K562 (cell line): ENCODE measurements around the gene CNNM3.

Experiments used
- CTCF ChIP-seq, 3 experiments: IDR thresholded peaks in 2 of 3; conservative IDR thresholded peaks in 1 of 3; 2 replicates each; pipeline ENCODE4 v1.5.1; 2011 to 2012; ENCODE audit warnings: low read length in 3 of 3, mild to moderate bottlenecking in 3 of 3, control low read depth in 2 of 3, improper control_type of control experiment in 1 of 3, inconsistent platforms in 1 of 3, low read depth in 1 of 3, mixed read lengths in 1 of 3, moderate library complexity in 1 of 3; ENCODE audit not compliant: insufficient read depth in 2 of 3
- E2F1 ChIP-seq: sonication (generic); formaldehyde crosslinking; IDR thresholded peaks from 2 replicates; pipeline ENCODE4 v1.8.1; 2023; ENCODE audit warnings: mild to moderate bottlenecking, missing genetic modification reagents, moderate library complexity
- GATAD2A ChIP-seq: fragments of 450-650 bp; IDR thresholded peaks from 2 replicates; pipeline ENCODE4 v1.6.1; 2017
- RAD21 ChIP-seq, 2 experiments: fragments of 250-450 bp in 1 of 2; fragments of 450-650 bp in 1 of 2; sonication (Bioruptor Pico) in 1 of 2; formaldehyde crosslinking in 1 of 2; IDR thresholded peaks in 1 of 2; conservative IDR thresholded peaks in 1 of 2; 2 replicates each; pipeline versions ENCODE4 v1.4.0 to v1.8.0; 2020 to 2022; ENCODE audit warnings: mild to moderate bottlenecking in 2 of 2, moderate library complexity in 1 of 2
- RCOR1 ChIP-seq, 2 experiments: IDR thresholded peaks; 2 replicates each; pipeline ENCODE4 v1.6.1; 2012; ENCODE audit warnings: low read depth in 2 of 2, low read length in 2 of 2, borderline replicate concordance in 1 of 2, improper control_type of control experiment in 1 of 2
- SMAD2 ChIP-seq: fragments of 150-350 bp; IDR thresholded peaks from 2 replicates; pipeline ENCODE4 v1.6.1; 2014; ENCODE audit warnings: low read depth, mild to moderate bottlenecking, low read length

DNA sequence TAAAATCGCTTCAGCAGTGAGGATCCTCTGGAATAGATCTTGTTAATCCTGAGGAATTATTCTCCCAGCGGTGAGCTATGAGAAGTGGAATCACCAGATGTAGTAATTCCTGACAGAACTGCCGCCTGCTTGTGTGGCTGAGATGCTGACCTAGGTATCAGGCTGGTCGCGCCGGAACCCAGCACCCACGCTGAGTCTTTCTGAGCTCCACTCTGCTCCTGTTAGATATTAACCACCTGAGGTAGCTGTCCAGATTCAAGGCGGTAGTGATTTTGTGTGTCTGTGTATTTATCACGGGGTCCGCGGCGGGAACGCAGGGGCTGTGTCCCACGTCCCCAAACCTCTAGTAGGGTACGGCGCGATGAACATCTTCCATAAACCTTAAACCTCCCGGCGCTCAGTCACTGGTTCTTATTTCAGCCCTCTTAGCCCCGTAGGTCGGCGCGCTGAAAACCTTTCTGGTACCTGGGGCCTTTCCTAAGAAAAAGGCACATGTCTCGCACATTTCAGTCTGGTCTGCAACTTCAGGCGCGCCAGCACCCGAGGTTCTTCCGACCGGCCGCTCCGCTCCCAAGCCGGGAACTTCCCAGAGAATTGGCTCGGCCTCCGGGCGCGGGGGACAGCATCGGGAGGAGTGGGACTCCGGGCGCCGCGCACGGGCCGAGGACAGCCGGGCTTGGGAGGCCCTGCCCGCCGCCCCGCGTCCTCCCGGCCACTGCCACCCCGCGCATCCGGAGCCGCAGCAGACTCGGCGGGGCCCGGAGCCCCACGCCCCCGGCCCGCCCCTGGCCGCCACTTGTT is 542 bp upstream of the CNNM3 start:
- TF ChIP-seq CTCF (IDR thresholded peaks at IDR 0.05 in 2 of 3, conservative IDR thresholded peaks at IDR 0.05 in 1 of 3; ENCODE audit: insufficient read depth in 2 of 3, low read depth in 1 of 3, low read length in 3 of 3), result no peak
- TF ChIP-seq GATAD2A, result no peak
- no peak for TF ChIP-seq SMAD2
- TF ChIP-seq E2F1, result no peak
- no peak; a peak in 1 of 4 replicates for TF ChIP-seq RCOR1 (IDR thresholded peaks at IDR 0.05; ENCODE audit: borderline replicate concordance in 1 of 2, low read depth in 2 of 2, low read length in 2 of 2)
- TF ChIP-seq RAD21 (CRISPR knock-in tag; conservative IDR thresholded peaks at IDR 0.05 in 1 of 2, IDR thresholded peaks at IDR 0.05 in 1 of 2), result no peak
